Omental fat pad (tissue), 4 donors: ENCODE data around the gene ARHGAP24. TPM values are rescaled to one million over a fixed set of nuclear protein-coding genes. Genes with fewer than 3 reads are reported as not detected.

Experiments
- ATAC-seq: fragments of 150-250 bp; one replicate; pipeline ENCODE4 v1.9.1; 2016; ENCODE audit warnings: mild to moderate bottlenecking, moderate library complexity; ENCODE audit not compliant: low FRiP score
- DNase-seq: peaks from one replicate; pipeline ENCODE4 v3.0.0-alpha.2; 2019; ENCODE audit warnings: low spot score
- total RNA-seq, 4 donors: library from RNA; depleted of rRNA; stranded (reverse); fragments of >200 nt; gene quantifications; one replicate each; pipeline ENCODE4 v1.1.0, GENCODE V29; 2016
- TF ChIP-seq, protein P1 (sequence below), 3 donors: fragments of 450-650 bp; IDR thresholded peaks; one replicate each; pipeline ENCODE4 v1.5.1; 2016 to 2017; ENCODE audit warnings: antibody characterized with exemption in 3 of 3, mild to moderate bottlenecking in 3 of 3, moderate library complexity in 2 of 3

The ARHGAP24 gene
- total RNA-seq, 4 donors from 2014 or later = 42.3 to 57.2 (median 52.8) TPM

DNA sequence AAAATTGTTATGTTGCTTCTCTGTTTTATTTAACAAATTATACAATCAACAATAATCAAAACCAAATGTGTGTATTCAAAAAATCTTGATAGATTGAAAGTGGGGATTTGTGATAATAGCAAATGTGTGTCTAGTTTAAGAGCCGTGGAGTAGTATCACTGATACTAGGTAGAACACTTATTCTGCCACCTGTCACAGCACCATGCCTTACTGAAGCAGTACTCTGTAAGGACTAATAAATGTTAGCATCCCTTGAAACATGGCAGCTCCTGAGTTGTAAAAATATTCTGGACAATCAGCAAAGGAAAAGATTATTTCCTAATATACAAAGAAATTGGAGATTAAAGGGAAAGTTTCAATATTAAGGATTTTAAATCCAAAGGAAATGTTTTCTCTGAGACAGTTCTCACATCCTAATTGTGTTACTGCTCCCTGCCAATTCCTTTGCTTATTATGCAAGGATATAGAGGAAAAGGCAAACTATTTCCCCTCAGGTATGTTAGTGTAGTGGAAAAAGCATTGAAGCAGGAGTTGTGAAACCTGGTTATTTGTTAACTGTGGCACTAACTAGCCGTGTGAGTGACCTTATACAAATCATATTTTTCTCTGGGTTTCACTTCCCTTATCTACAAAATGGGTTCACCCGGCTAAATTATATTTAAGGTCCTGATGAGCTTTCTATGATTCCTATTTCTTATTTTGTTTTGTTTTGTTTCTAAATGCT lies 303.1 kb downstream of the ARHGAP24 start:
- TF ChIP-seq, protein P1, sequence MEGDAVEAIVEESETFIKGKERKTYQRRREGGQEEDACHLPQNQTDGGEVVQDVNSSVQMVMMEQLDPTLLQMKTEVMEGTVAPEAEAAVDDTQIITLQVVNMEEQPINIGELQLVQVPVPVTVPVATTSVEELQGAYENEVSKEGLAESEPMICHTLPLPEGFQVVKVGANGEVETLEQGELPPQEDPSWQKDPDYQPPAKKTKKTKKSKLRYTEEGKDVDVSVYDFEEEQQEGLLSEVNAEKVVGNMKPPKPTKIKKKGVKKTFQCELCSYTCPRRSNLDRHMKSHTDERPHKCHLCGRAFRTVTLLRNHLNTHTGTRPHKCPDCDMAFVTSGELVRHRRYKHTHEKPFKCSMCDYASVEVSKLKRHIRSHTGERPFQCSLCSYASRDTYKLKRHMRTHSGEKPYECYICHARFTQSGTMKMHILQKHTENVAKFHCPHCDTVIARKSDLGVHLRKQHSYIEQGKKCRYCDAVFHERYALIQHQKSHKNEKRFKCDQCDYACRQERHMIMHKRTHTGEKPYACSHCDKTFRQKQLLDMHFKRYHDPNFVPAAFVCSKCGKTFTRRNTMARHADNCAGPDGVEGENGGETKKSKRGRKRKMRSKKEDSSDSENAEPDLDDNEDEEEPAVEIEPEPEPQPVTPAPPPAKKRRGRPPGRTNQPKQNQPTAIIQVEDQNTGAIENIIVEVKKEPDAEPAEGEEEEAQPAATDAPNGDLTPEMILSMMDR (IDR thresholded peaks at IDR 0.05) = no peak
- no peak for DNase-seq
- ATAC-seq = peak; percentile 42

DNA sequence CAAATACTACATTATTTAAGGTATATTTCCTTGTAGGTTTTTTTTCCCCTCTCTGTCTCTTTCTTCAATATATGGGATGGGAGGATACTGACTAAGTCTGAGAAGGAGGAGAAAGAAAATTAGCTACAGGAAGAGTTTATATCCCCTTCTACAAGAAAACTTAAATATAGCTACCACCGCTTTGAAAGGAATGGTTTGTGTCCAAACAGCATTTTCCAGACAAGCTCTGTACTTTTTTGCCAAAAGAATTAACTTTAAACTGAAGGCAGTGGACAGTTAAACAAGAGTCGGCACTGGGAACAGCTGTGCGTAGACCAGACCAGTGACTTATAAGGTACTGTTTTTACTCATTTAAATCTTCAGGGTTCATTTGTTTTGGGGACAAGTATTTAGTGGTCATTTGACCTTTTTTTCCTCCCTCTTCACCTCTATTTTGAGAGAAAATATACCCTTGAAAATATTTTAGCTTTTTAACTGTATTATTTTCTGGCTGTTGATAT lies 303.7 kb downstream of the ARHGAP24 start:
- DNase-seq (no peak), ATAC-seq (peak; percentile 46)
- TF ChIP-seq, protein P1 (IDR thresholded peaks at IDR 0.05) = no peak

DNA sequence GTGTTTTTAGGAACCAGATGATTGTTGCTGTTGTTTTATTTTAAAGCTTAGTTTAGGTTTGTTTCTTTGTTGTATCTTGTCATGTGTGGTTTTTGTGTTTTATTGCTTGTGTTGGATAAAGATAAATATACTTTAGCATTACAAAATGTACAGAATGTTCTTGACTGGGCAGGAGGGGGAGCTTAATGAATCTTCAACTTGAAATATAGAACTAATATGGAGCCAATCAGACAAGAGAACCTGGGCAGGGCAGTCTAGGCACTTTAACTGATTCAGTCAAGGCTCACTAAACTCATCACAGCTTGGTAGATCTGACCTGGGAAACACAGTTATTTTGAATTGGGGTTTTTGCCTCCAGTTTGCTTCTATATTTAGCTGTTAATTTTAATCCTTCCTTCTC lies 304.2 kb downstream of the ARHGAP24 start:
- TF ChIP-seq, protein P1 (IDR thresholded peaks at IDR 0.05) = no peak
- no peak for ATAC-seq
- no peak for DNase-seq

DNA sequence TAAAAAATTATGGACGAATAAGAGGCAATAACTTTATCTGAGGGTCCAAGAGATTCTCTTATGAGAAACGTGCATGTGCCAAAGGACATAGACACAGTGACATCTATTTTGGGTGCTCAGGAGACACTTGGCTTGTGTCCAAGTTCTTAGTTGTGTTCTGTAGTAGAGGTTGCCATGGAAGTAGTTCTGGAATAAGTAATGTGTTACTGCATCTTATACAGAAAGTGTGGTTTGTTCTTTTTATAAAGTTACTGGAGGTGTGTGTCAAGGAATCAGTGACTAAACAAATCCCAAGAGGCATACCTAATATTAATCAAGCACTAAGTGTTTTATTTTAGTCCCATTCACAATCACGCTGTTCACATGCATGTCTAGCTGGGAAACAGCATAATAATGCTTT lies 305.7 kb downstream of the ARHGAP24 start:
- DNase-seq (no peak), ATAC-seq (no peak)
- TF ChIP-seq, protein P1 (IDR thresholded peaks at IDR 0.05) = no peak

DNA sequence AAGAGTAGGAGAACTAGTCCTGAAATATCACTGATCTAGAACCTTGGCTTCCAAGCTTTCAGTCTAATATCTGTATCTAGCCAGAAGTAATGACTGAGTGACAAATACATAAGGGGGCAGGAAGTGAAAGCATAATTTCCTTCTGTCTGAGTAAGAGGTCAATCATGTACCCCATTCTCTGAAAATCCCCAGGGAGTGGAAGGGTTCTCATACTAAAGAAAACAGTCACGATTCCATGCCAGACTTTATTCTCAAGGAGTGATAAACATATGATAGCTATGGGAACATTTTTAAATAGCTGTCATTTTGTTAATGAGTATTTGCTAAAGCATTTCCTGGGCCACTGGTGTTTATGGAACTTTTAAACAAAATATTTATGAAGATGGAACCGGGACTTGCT lies 308.5 kb downstream of the ARHGAP24 start:
- TF ChIP-seq, protein P1 (IDR thresholded peaks at IDR 0.05) = no peak
- no peak for ATAC-seq

DNA sequence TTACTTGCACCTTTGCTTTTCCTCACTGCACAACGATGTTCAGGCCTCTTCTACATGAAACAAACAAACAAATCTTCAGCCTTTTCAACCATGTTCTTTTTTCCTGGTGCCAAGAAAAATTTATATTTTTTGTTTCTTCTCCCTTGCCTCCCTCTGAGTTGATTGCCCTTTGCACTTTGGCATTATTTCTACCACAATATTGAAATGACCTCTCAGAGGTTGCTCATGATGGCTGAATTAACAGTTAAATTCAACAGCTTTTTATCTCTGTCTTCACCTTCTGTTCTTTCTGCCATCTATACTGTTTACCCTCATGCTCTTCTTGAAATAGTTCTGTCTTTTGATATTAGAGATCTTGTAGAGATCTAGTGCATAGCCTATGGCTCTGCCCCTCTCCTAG lies 308.9 kb downstream of the ARHGAP24 start:
- no peak for ATAC-seq
- TF ChIP-seq, protein P1 (IDR thresholded peaks at IDR 0.05) = no peak
- no peak for DNase-seq

More for the DNA sequence above, 308.5 kb downstream of the ARHGAP24 start:
- no peak for DNase-seq

DNA sequence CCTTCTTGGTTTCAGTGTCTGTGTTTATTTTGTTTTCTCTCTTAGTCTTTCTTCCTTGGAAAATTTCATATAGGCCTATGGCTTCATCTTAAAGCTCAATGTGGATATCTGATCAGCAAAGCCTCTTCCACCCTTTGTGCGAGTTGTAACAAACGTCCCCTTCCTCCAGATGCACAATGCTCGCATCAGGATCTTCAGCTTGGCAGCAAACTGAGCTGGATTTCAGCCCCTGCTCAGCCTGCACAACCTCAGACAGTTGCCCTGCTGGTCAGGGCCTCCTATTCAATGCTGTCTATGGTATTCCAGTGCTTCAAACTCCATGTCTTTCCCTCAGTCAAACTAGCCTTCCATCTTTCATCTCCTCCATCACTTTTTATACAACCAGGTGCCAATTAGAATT lies 309.4 kb downstream of the ARHGAP24 start:
- DNase-seq = no peak
- no peak for ATAC-seq
- TF ChIP-seq, protein P1 (IDR thresholded peaks at IDR 0.05) = no peak
